Sigmoid colon (tissue), 7 donors: Measurements from ENCODE around the gene CDK11B. TPM values are rescaled to one million over a fixed set of nuclear protein-coding genes. Genes with fewer than 3 reads are reported as not detected.

Experiments
- DNase-seq: peaks from one replicate; pipeline ENCODE4 v3.0.0-alpha.2; 2019
- H3K27ac ChIP-seq, 4 donors: fragments of 200-600 bp; sonication (generic); one replicate each; pipeline ENCODE4 v1.5.1; 2016 to 2019; ENCODE audit warnings: mild to moderate bottlenecking in 1 of 4
- H3K27me3 ChIP-seq, 3 donors: fragments of 200-600 bp; sonication (generic); one replicate each; pipeline ENCODE4 v1.5.1; 2019; ENCODE audit warnings: mild to moderate bottlenecking in 1 of 3
- H3K36me3 ChIP-seq, 4 donors: fragments of 200-600 bp; sonication (generic); one replicate each; pipeline ENCODE4 v1.5.1; 2016 to 2019
- H3K4me1 ChIP-seq, 4 donors: fragments of 200-600 bp; sonication (generic); one replicate each; pipeline ENCODE4 v1.5.1; 2017 to 2019
- H3K4me3 ChIP-seq, 4 donors: fragments of 200-600 bp; sonication (generic); one replicate each; pipeline ENCODE4 v1.5.1; 2017 to 2019; ENCODE audit warnings: mild to moderate bottlenecking in 2 of 4, moderate library complexity in 1 of 4
- H3K9me3 ChIP-seq, 4 donors: fragments of 200-600 bp in 3 of 4; sonication (generic) in 3 of 4; one replicate each; pipeline versions ENCODE4 v1.5.1 to v1.6.1; 2013 to 2019
- EP300 ChIP-seq, 4 donors: sonication (generic); formaldehyde crosslinking; IDR thresholded peaks; one replicate each; pipeline ENCODE4 v1.6.1; 2017; ENCODE audit warnings: antibody characterized with exemption in 4 of 4
- POLR2A ChIP-seq, 2 donors: fragments of 450-650 bp; IDR thresholded peaks; one replicate each; pipeline ENCODE4 v1.6.1; 2016; ENCODE audit warnings: antibody characterized with exemption in 2 of 2, mild to moderate bottlenecking in 2 of 2, moderate library complexity in 2 of 2
- POLR2AphosphoS5 ChIP-seq, 4 donors: sonication (generic); formaldehyde crosslinking; IDR thresholded peaks; one replicate each; pipeline ENCODE4 v1.6.1; 2017; ENCODE audit warnings: antibody characterized with exemption in 4 of 4
- WGBS, 2 donors: extraction: QIAGEN DNeasy Blood & Tissue Kit; methylation state at CpG; one replicate each; pipeline ENCODE4 v1.1.7; 2013; 5-methylcytosine and 5-hydroxymethylcytosine counted together
- intact Hi-C: fragments of 100-400 bp; cut with DNase I; formaldehyde crosslinking; loops from one replicate; pipeline ENCODE4 v1.15.1; 2023
- polyA plus RNA-seq, 3 donors: library from polyadenylated mRNA; stranded (reverse); fragments of 200-250 nt; gene quantifications; one replicate each; pipeline ENCODE4 v1.2.3, GENCODE V29; 2013
- total RNA-seq, 4 donors: library from RNA; depleted of rRNA; stranded (reverse); fragments of >200 nt; gene quantifications; one replicate each; pipeline ENCODE4 v1.1.0, GENCODE V29; 2016
- TF ChIP-seq, protein P1 (sequence below), 4 experiments: fragments of 450-650 bp in 3 of 4; fragments of 200-600 bp in 1 of 4; IDR thresholded peaks; one replicate each; pipeline ENCODE4 v1.5.1; 2016 to 2019; ENCODE audit warnings: antibody characterized with exemption in 4 of 4, mild to moderate bottlenecking in 3 of 4, moderate library complexity in 2 of 4
- donor health status: healthy with polysubstance abuse.
- donor health status: Bipolar disorder and iron deficiency.
- donor health status: healthy.

CDK11B gene
- total and polyA plus RNA-seq, 7 donors, result 23.9 to 51.0 (median 30.5) TPM

DNA sequence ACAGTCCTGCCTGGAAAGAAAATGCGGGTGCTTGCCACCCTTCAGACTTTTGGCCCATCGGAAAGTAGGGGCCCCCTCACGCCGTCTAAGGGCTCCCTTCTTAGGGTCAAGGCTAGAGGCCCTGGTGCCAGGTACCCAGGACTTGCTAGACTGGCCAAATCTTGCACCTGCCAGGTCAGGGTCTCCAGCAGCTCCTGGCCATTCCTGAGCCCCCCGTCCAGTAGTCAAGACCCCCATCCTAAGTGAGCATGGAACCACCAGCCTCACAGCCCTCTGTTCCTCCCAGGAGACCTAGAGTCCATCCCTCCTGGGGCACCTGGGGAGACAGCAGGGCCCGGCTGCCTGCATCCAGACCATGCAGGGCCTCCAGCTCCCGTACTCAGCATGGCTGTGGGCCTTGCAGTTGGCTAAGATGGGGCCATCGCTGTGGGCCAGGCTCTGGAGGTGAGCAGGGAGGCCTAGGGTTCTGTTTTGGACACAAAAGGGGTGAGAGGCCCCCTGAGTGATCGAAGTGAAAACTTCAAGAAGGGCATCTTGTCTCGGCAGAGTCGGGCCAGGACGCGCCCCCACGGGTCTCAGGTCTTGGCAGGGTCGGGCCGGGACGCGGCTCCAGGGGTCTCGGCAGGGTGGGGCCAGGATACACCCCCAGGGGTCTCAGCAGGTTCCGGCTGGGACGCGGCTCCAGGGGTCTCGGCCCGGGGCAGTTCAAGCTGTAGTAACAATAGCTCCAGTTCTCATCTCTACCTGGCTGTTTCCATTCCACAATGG, 64.8 kb downstream of the CDK11B start:
- peaks cover 16 to 38% (median 23%) of the 10 kb centered on the region in 3 donors for H3K27me3 ChIP-seq
- DNase-seq, result no peak
- peaks cover 0 to 5% (median 1%) of the 10 kb centered on the region in 4 donors for H3K4me1 ChIP-seq
- no peak overlapping the region for H3K4me3 ChIP-seq
- no peaks in the 10 kb centered on the region for H3K9me3 ChIP-seq
- H3K27ac ChIP-seq, result no peak overlapping the region
- no peaks in the 10 kb centered on the region for H3K36me3 ChIP-seq
- intact Hi-C loops, result no loop called here
- 85 to 87% methylated on average over 24 of the region's 24 CpGs for WGBS, 2 donors
- TF ChIP-seq EP300 (IDR thresholded peaks at IDR 0.05) (no peak), POLR2AphosphoS5 (IDR thresholded peaks at IDR 0.05) (no peak), POLR2A (IDR thresholded peaks at IDR 0.05) (no peak)
- TF ChIP-seq, protein P1, sequence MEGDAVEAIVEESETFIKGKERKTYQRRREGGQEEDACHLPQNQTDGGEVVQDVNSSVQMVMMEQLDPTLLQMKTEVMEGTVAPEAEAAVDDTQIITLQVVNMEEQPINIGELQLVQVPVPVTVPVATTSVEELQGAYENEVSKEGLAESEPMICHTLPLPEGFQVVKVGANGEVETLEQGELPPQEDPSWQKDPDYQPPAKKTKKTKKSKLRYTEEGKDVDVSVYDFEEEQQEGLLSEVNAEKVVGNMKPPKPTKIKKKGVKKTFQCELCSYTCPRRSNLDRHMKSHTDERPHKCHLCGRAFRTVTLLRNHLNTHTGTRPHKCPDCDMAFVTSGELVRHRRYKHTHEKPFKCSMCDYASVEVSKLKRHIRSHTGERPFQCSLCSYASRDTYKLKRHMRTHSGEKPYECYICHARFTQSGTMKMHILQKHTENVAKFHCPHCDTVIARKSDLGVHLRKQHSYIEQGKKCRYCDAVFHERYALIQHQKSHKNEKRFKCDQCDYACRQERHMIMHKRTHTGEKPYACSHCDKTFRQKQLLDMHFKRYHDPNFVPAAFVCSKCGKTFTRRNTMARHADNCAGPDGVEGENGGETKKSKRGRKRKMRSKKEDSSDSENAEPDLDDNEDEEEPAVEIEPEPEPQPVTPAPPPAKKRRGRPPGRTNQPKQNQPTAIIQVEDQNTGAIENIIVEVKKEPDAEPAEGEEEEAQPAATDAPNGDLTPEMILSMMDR (IDR thresholded peaks at IDR 0.05), result no peak

- Histone ChIP-seq H3K27ac (no peak overlapping the region), H3K4me1 (no peaks in the 10 kb centered on the region), H3K9me3 (no peaks in the 10 kb centered on the region), H3K27me3 (peaks cover 0 to 35% (median 3%) of the 10 kb centered on the region in 3 donors), H3K36me3 (no peaks in the 10 kb centered on the region), H3K4me3 (no peak overlapping the region)
- no peak for DNase-seq
- 89% methylated on average over 13 of the region's 13 CpGs for WGBS, 2 donors
- intact Hi-C loops, result no loop called here
- TF ChIP-seq EP300 (IDR thresholded peaks at IDR 0.05) (no peak), POLR2A (IDR thresholded peaks at IDR 0.05) (no peak)
These were observed 67.4 kb downstream of the CDK11B start for GRCh38 chr1:1591452-1591851.

Other genes starting within 250 kb of the CDK11B start
- 10 to 100 TPM; 10.0 to 23.0 (median 15.8) TPM for gene ANKRD65, start 237.7 kb downstream of the CDK11B start, total RNA-seq
- gene ANKRD65, start 237.7 kb downstream of the CDK11B start, polyA plus RNA-seq, result 1 to 10 TPM in 2 of 3 donors, under 1 TPM in 1; 0.69 to 5.4 (median 3.8) TPM
- gene VWA1, start 223.3 kb downstream of the CDK11B start, total RNA-seq, result 100 to 1,000 TPM in 1 of 4 donors, 10 to 100 TPM in 3; 47.1 to 107 (median 71.1) TPM
- gene VWA1, start 223.3 kb downstream of the CDK11B start, polyA plus RNA-seq, result 10 to 100 TPM in 1 of 3 donors, 1 to 10 TPM in 2; 2.4 to 44.2 (median 3.7) TPM
- under 1 TPM; 0.16 to 0.55 (median 0.45) TPM for gene ATAD3C, start 209.3 kb downstream of the CDK11B start, total RNA-seq
- 1 to 10 TPM in 1 of 3 donors, under 1 TPM in 1, not detected in 1; under 0.01 to 1.5 TPM for gene ATAD3C, start 209.3 kb downstream of the CDK11B start, polyA plus RNA-seq
- gene ATAD3B, start 187.2 kb downstream of the CDK11B start, total RNA-seq, result 10 to 100 TPM; 11.1 to 47.1 (median 13.1) TPM
- 10 to 100 TPM in 1 of 3 donors, 1 to 10 TPM in 2; 4.8 to 49.4 (median 5.3) TPM for gene ATAD3B, start 187.2 kb downstream of the CDK11B start, polyA plus RNA-seq
- gene ATAD3A, start 146.8 kb downstream of the CDK11B start, total RNA-seq, result 10 to 100 TPM in 3 of 4 donors, 1 to 10 TPM in 1; 8.6 to 14.7 (median 12.1) TPM
- gene ATAD3A, start 146.8 kb downstream of the CDK11B start, polyA plus RNA-seq, result 10 to 100 TPM; 12.6 to 40.4 (median 13.6) TPM
- 10 to 100 TPM; 15.3 to 35.2 (median 17.6) TPM for gene TMEM240, start 118.4 kb downstream of the CDK11B start, total RNA-seq
- gene TMEM240, start 118.4 kb downstream of the CDK11B start, polyA plus RNA-seq, result 1 to 10 TPM in 2 of 3 donors, not detected in 1; 3.7 to 4.8 TPM
- gene SSU72, start 84.1 kb downstream of the CDK11B start, total RNA-seq, result 100 to 1,000 TPM in 3 of 4 donors, 10 to 100 TPM in 1; 98.9 to 119 (median 109) TPM
- 100 to 1,000 TPM; 129 to 165 (median 150) TPM for gene SSU72, start 84.1 kb downstream of the CDK11B start, polyA plus RNA-seq
- gene FNDC10, start 58.9 kb downstream of the CDK11B start, total RNA-seq, result 1 to 10 TPM in 3 of 4 donors, under 1 TPM in 1; 0.82 to 2.8 (median 1.6) TPM
- 1 to 10 TPM; 1.2 to 3.5 (median 2.8) TPM for gene FNDC10, start 58.9 kb downstream of the CDK11B start, polyA plus RNA-seq
- gene MIB2, start 43.5 kb downstream of the CDK11B start, total RNA-seq, result 10 to 100 TPM; 32.7 to 95.3 (median 53.6) TPM
- gene MIB2, start 43.5 kb downstream of the CDK11B start, polyA plus RNA-seq, result 10 to 100 TPM; 24.6 to 77.6 (median 33.3) TPM
- gene MMP23B, start 26.8 kb downstream of the CDK11B start, total RNA-seq, result 10 to 100 TPM in 2 of 4 donors, 1 to 10 TPM in 2; 1.8 to 58.7 (median 17.2) TPM
- 1 to 10 TPM; 2.2 to 3.6 (median 2.3) TPM for gene MMP23B, start 26.8 kb downstream of the CDK11B start, polyA plus RNA-seq
- 10 to 100 TPM; 25.0 to 78.1 (median 31.6) TPM for gene SLC35E2B, start 33.8 kb upstream of the CDK11B start, total RNA-seq
- 10 to 100 TPM in 2 of 3 donors, 1 to 10 TPM in 1; 9.5 to 38.5 (median 12.0) TPM for gene SLC35E2B, start 33.8 kb upstream of the CDK11B start, polyA plus RNA-seq
- 10 to 100 TPM; 21.6 to 53.7 (median 37.5) TPM for gene CDK11A, start 65.4 kb upstream of the CDK11B start, total RNA-seq
- gene CDK11A, start 65.4 kb upstream of the CDK11B start, polyA plus RNA-seq, result 10 to 100 TPM; 19.8 to 35.0 (median 33.1) TPM
- gene NADK, start 119.5 kb upstream of the CDK11B start, total RNA-seq, result 10 to 100 TPM; 34.9 to 66.7 (median 42.4) TPM
- gene NADK, start 119.5 kb upstream of the CDK11B start, polyA plus RNA-seq, result 100 to 1,000 TPM in 2 of 3 donors, 10 to 100 TPM in 1; 72.7 to 121 (median 107) TPM
- 100 to 1,000 TPM; 119 to 157 (median 145) TPM for gene GNB1, start 232.1 kb upstream of the CDK11B start, total RNA-seq
- gene GNB1, start 232.1 kb upstream of the CDK11B start, polyA plus RNA-seq, result 100 to 1,000 TPM; 163 to 197 (median 193) TPM